ENCODE data around the gene RALBP1. TPM values are rescaled to one million over a fixed set of nuclear protein-coding genes. Genes with fewer than 3 reads are reported as not detected.
"Not testable (repeated sequence)": the region's sequence is repeated elsewhere in the genome, so short reads cannot be mapped to it uniquely, and the experiment has no call there.

The RALBP1 gene
- total RNA-seq, 1 donor from 2014 or later = 53.3 TPM

- H3K27me3 ChIP-seq = no peaks in the 10 kb centered on the region
- DNase-seq (no peak), ATAC-seq (no peak)
- H3K9me3 ChIP-seq = no peaks in the 10 kb centered on the region
- TF ChIP-seq CTCF (IDR thresholded peaks at IDR 0.05) = no peak
- H3K36me3 ChIP-seq = peaks cover 4% of the 10 kb centered on the region
- intact Hi-C loops (cut with DNase I) = no loop called here
- H3K27ac ChIP-seq = no peak overlapping the region
- no peak overlapping the region for H3K4me3 ChIP-seq
- peaks cover 13% of the 10 kb centered on the region for H3K4me1 ChIP-seq
Measured at GRCh38 chr18:9477509-9477908, 2.2 kb downstream of the RALBP1 start.

DNA sequence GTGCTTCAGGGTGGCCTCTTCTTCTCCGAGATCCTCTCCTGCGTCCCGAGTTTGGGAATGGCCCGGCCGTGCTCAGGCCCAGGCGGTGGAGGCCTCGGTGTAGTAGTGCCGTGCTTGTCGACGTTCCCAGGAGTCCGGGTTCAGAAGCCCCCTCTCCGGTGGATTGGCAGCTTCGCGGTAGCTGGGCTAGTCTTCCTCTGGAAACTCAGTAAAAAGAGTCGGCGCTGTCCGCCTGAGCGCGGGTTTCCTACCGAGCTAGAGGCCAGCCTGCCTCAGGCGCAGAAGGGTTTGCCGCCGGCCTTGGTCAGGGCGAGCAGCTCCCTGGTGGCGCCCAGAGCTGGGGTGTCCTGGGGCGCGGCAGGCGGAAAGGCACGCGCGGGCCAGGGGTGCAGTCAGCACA is 3.2 kb downstream of the RALBP1 start:
- Histone ChIP-seq H3K4me3 (no peak overlapping the region), H3K27me3 (no peaks in the 10 kb centered on the region), H3K4me1 (peaks cover 15% of the 10 kb centered on the region), H3K9me3 (no peaks in the 10 kb centered on the region), H3K27ac (no peak overlapping the region), H3K36me3 (peaks cover 4% of the 10 kb centered on the region)
- DNase-seq (no peak), ATAC-seq (no peak)
- intact Hi-C loops (cut with DNase I) = no loop called here
- TF ChIP-seq CTCF (IDR thresholded peaks at IDR 0.05) = no peak

- Histone ChIP-seq H3K9me3 (no peaks in the 10 kb centered on the region), H3K4me3 (no peak overlapping the region), H3K27me3 (no peaks in the 10 kb centered on the region), H3K4me1 (peaks cover 4% of the 10 kb centered on the region), H3K36me3 (peaks cover 4% of the 10 kb centered on the region), H3K27ac (no peak overlapping the region)
- ATAC-seq = peak; percentile 49
- DNase-seq = no peak
- no peak for TF ChIP-seq CTCF (IDR thresholded peaks at IDR 0.05)
- intact Hi-C loops (cut with DNase I) = no loop called here
Measured at GRCh38 chr18:9482790-9483189, 7.5 kb downstream of the RALBP1 start.

- Histone ChIP-seq H3K4me3 (no peak overlapping the region), H3K9me3 (no peaks in the 10 kb centered on the region), H3K27ac (no peak overlapping the region), H3K4me1 (peaks cover 4% of the 10 kb centered on the region), H3K27me3 (no peaks in the 10 kb centered on the region), H3K36me3 (peaks cover under 1% of the 10 kb centered on the region)
- intact Hi-C loops (cut with DNase I) = no loop called here
- DNase-seq = no peak
- TF ChIP-seq CTCF (IDR thresholded peaks at IDR 0.05) = no peak
- ATAC-seq = no peak
Measured at GRCh38 chr18:9483526-9483925, 8.2 kb downstream of the RALBP1 start.

DNA sequence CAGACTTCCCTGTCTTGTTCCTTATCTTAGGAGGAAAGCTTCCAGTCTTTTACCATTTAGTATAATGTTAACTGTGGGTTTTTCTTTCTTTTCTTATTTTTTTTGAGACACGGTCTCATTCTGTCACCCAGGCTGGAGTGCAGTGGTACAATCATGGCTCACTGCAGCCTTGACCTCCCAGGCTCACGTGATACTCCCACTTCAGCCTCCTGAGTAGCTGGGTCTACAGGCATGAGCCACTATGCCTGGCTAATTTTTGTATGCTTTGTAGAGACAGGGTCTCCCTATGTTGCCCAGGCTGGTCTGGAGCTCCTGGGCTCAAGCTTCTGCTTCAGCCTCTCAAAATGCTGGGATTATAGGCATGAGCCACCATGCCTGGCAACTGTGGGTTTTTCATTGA is 9.5 kb downstream of the RALBP1 start:
- DNase-seq; H3K36me3 ChIP-seq; intact Hi-C loops (cut with DNase I); H3K4me3 ChIP-seq; H3K4me1 ChIP-seq; H3K27ac ChIP-seq; H3K27me3 ChIP-seq; H3K9me3 ChIP-seq: not testable (repeated sequence)
- peak; percentile 36 for ATAC-seq

- Histone ChIP-seq H3K27me3 (no peaks in the 10 kb centered on the region), H3K27ac (no peak overlapping the region), H3K4me3 (no peak overlapping the region), H3K4me1 (no peaks in the 10 kb centered on the region), H3K9me3 (no peaks in the 10 kb centered on the region), H3K36me3 (no peaks in the 10 kb centered on the region)
- TF ChIP-seq CTCF (IDR thresholded peaks at IDR 0.05) = no peak
- intact Hi-C loops (cut with DNase I) = no loop called here
- ATAC-seq (peak; percentile 44), DNase-seq (no peak)
Measured at GRCh38 chr18:9488538-9488937, 13.2 kb downstream of the RALBP1 start.

Measured in upper lobe of right lung (tissue), 1 donor.